Heart right ventricle (tissue), 16 donors: ENCODE measurements around the gene WAPL. TPM values are rescaled to one million over a fixed set of nuclear protein-coding genes. Genes with fewer than 3 reads are reported as not detected.

ENCODE experiments used
- ATAC-seq, 8 donors: fragments of 200-7000 bp; cut with Tn5 transposase; one replicate each; pipeline ENCODE4 v1.9.1; 2020; ENCODE audit warnings: mild to moderate bottlenecking in 8 of 8, moderate library complexity in 8 of 8, moderate number of reproducible peaks in 1 of 8
- DNase-seq, 2 donors: peaks; one replicate each; pipeline ENCODE4 v3.0.0-alpha.2; 2020
- H3K27ac ChIP-seq, 10 donors: fragments of 200-600 bp; sonication (generic) in 2 of 10; one replicate each; pipeline versions ENCODE4 v1.5.0 to v1.8.0; 2020 to 2022; ENCODE audit warnings: mild to moderate bottlenecking in 3 of 10
- H3K27me3 ChIP-seq, 7 donors: fragments of 200-600 bp; one replicate each; pipeline ENCODE4 v1.8.0; 2021 to 2022; ENCODE audit warnings: mild to moderate bottlenecking in 2 of 7
- H3K36me3 ChIP-seq, 9 donors: fragments of 200-600 bp; sonication (generic) in 1 of 9; one replicate each; pipeline versions ENCODE4 v1.5.0 to v1.8.0; 2020 to 2022; ENCODE audit warnings: mild to moderate bottlenecking in 2 of 9
- H3K4me1 ChIP-seq, 9 donors: fragments of 200-600 bp; sonication (generic) in 1 of 9; one replicate each; pipeline versions ENCODE4 v1.5.0 to v1.8.0; 2020 to 2022; ENCODE audit warnings: mild to moderate bottlenecking in 4 of 9
- H3K4me3 ChIP-seq, 10 donors: fragments of 200-600 bp; sonication (generic) in 2 of 10; one replicate each; pipeline versions ENCODE4 v1.5.0 to v1.8.0; 2020 to 2022; ENCODE audit warnings: mild to moderate bottlenecking in 7 of 10, moderate library complexity in 2 of 10
- H3K9me3 ChIP-seq, 11 donors: fragments of 200-600 bp in 10 of 11; sonication (generic) in 2 of 11; one replicate each; pipeline versions ENCODE4 v1.5.0 to v1.8.0; 2013 to 2022; ENCODE audit warnings: mild to moderate bottlenecking in 2 of 11, control low read depth in 1 of 11, moderate library complexity in 1 of 11
- CTCF ChIP-seq, 9 donors: fragments of 200-600 bp; sonication (generic) in 2 of 9; IDR thresholded peaks; one replicate each; pipeline versions ENCODE4 v1.5.0 to v1.8.0; 2021 to 2022; ENCODE audit warnings: antibody characterized with exemption in 9 of 9, mild to moderate bottlenecking in 5 of 9, moderate library complexity in 1 of 9
- WGBS, 2 donors: extraction: QIAGEN DNeasy Blood & Tissue Kit; methylation state at CpG; one replicate each; pipeline ENCODE4 v1.1.7; 2013; ENCODE audit warnings: inconsistent platforms in 1 of 2; 5-methylcytosine and 5-hydroxymethylcytosine counted together
- intact Hi-C, 10 donors: fragments of 100-400 bp; cut with DNase I; formaldehyde crosslinking; loops; one replicate each; pipeline versions ENCODE4 v1.11.1 to v1.14.2; 2022
- polyA plus RNA-seq, 2 donors: library from polyadenylated mRNA; stranded (reverse); fragments of 200-250 nt; gene quantifications; one replicate each; pipeline ENCODE4 v1.2.3, GENCODE V29; 2013
- total RNA-seq, 10 donors: library from RNA; stranded (reverse); fragmentation: NEBNext Ultra II Directional in 3 of 10; extraction: Animal tissue kit (Norgen Biotek cat#: 25700) in 3 of 10; gene quantifications; one replicate each; pipeline versions ENCODE4 v1.2.1 to v1.2.4, GENCODE V29; 2021 to 2023
- donor health status: Arrhythmogenic right ventricular cardiomyopathy.
- donor health status: ischemic (EF 13 %, LVEDD 7.1; RV severe dilation, severe dysfunction).
- donor health status: healthy with polysubstance abuse.
- donor health status: DM: no; HTN: yes; CAD: no.
- donor health status: DM: no; HTN: no; CAD: no.
- donor health status: ischemic (EF 25% LVEDD 6.9; RV normal size, moderate dysfunction).
- donor health status: ischemic (EF 25% LVEDD 5.7; RV mildly dilated, moderate dysfunction).
- donor health status: healthy.
- donor health status: DM: yes; HTN: yes; CAD: no.
- donor health status: Ischemic cardiomyopathy.
- donor health status: ischemic (EF 35%, LVEDD 5.7; RV mildly dilated, moderate dysfunction).
- donor health status: nonischemic (EF 11% LVEDD 7.7; RV severe dilation, severe dysfunction).
- donor health status: DM: yes; HTN: yes; CAD: no.
- donor health status: PGD.
- donor health status: ischemic (EF 29% LVEDD 5.4; RV normal size, mild dysfunction).
- donor health status: nonischemic (EF 23%, LVEDD 6.1; RV moderate dilation, normal function).

WAPL gene
- total and polyA plus RNA-seq, 12 donors: 10.0 to 29.5 (median 23.4) TPM

GRCh38 chr10:86506062-86506461 lies 15.5 kb downstream of the WAPL start:
- ATAC-seq: no peak
- WGBS, 2 donors: 70 to 86% methylated on average over 2 of the region's 2 CpGs
- intact Hi-C loops: loop anchor here in 1 of 10 donors (10.0 kb wide), 1 partner anchor 101 kb away; no protein-coding TSS in a partner anchor
- no peak for DNase-seq
- Histone ChIP-seq H3K27ac (no peak overlapping the region), H3K4me3 (no peak overlapping the region), H3K4me1 (peaks cover 2 to 50% (median 26%) of the 10 kb centered on the region in 9 donors), H3K27me3 (no peaks in the 10 kb centered on the region), H3K9me3 (no peaks in the 10 kb centered on the region), H3K36me3 (peaks cover 0 to 75% (median 0%) of the 10 kb centered on the region in 9 donors)
- no peak for TF ChIP-seq CTCF (IDR thresholded peaks at IDR 0.05)

DNA sequence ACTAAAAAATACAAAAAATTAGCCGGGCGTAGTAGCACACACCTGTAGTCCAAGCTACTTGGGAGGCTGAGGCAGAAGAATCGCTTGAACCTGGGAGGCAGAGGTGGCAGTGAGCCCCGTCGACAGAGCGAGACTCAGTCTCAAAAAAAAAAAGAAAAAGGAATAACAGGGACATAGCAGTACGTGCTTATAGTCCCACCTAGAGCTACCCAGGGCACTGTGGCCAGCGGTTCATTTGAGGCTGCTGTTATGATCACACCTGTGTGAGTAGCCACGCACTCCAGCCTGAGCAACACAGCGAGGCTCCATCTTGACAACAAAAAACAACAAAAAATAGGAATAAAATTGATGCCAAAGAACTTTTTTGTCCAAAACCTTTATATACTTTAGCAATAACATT lies 17.1 kb downstream of the WAPL start:
- no peak overlapping the region for H3K27ac ChIP-seq
- no peak overlapping the region for H3K4me3 ChIP-seq
- peaks cover 3 to 58% (median 31%) of the 10 kb centered on the region in 9 donors for H3K4me1 ChIP-seq
- ATAC-seq (no peak), DNase-seq (no peak)
- H3K9me3 ChIP-seq: no peaks in the 10 kb centered on the region
- no peak for TF ChIP-seq CTCF (IDR thresholded peaks at IDR 0.05)
- intact Hi-C loops: loop anchor here in 1 of 10 donors (10.0 kb wide), 1 partner anchor 100 kb away; no protein-coding TSS in a partner anchor
- H3K27me3 ChIP-seq: no peaks in the 10 kb centered on the region
- peaks cover 0 to 75% (median 7%) of the 10 kb centered on the region in 9 donors for H3K36me3 ChIP-seq
- 92% methylated on average over 10 of the region's 10 CpGs for WGBS, 2 donors

GRCh38 chr10:86500846-86501245 lies 20.7 kb downstream of the WAPL start:
- intact Hi-C loops: loop anchor here in 1 of 10 donors (10.0 kb wide), 1 partner anchor 96 kb away; no protein-coding TSS in a partner anchor
- no peak for ATAC-seq
- H3K4me1 ChIP-seq: peaks cover 0 to 43% (median 19%) of the 10 kb centered on the region in 9 donors

DNA sequence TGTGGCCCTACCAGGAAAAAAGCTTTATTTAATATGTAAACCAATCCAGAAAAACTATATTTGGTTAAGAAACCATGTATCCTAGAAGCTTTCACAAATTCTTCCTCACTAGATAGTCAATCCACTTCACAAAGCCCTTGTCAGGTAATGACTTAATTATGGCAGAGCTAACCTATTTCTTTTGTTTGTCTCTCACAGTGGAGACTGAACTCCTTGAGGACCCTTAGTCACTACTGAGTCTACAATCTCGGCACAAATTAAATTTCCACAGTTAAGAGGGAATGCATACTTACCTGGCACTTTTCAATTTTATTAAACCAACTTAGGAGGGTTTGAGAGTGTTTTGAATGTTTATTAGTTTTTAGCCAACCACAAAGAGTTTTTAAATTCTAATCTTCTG lies 23.0 kb downstream of the WAPL start:
- no peak overlapping the region for H3K4me3 ChIP-seq
- intact Hi-C loops: no loop called here
- H3K27me3 ChIP-seq: no peaks in the 10 kb centered on the region
- H3K27ac ChIP-seq: no peak overlapping the region
- ATAC-seq: no peak
- H3K9me3 ChIP-seq: no peaks in the 10 kb centered on the region
- no peak for DNase-seq
- peaks cover 0 to 40% (median 15%) of the 10 kb centered on the region in 9 donors for H3K4me1 ChIP-seq
- H3K36me3 ChIP-seq: peaks cover 0 to 93% (median 20%) of the 10 kb centered on the region in 9 donors
- TF ChIP-seq CTCF (IDR thresholded peaks at IDR 0.05): no peak
- 91 to 95% methylated on average over 1 of the region's 1 CpG for WGBS, 2 donors

More at GRCh38 chr10:86500846-86501245, 20.7 kb downstream of the WAPL start:
- no peak for TF ChIP-seq CTCF (IDR thresholded peaks at IDR 0.05)
- no peak overlapping the region for H3K27ac ChIP-seq
- H3K27me3 ChIP-seq: no peaks in the 10 kb centered on the region
- no peaks in the 10 kb centered on the region for H3K9me3 ChIP-seq
- H3K4me3 ChIP-seq: no peak overlapping the region
- peaks cover 0 to 92% (median 17%) of the 10 kb centered on the region in 9 donors for H3K36me3 ChIP-seq
- DNase-seq: no peak
